Measurements from ENCODE around the gene FOXD2. TPM values are rescaled to one million over a fixed set of nuclear protein-coding genes. Genes with fewer than 3 reads are reported as not detected.

Gene FOXD2
- total RNA-seq, 1 experiment from 2014 or later = 0.07 TPM

GRCh38 chr1:47399846-47400155 lies 38.0 kb upstream of the FOXD2 start:
- TF ChIP-seq AR (CRISPR knock-in tag; IDR thresholded peaks at IDR 0.05) = no peak
- no peak for TF ChIP-seq CTCF (IDR thresholded peaks at IDR 0.05)
- TF ChIP-seq GABPB1 (CRISPR knock-in tag; IDR thresholded peaks at IDR 0.05) = no peak
- no peak for TF ChIP-seq TCF7 (CRISPR knock-in tag; IDR thresholded peaks at IDR 0.05; ENCODE audit: low read depth)
- no peak for TF ChIP-seq EMX1 (CRISPR knock-in tag; IDR thresholded peaks at IDR 0.05)
- no peak for TF ChIP-seq KAT7 (CRISPR knock-in tag; IDR thresholded peaks at IDR 0.05; ENCODE audit: borderline replicate concordance)
- no peak for TF ChIP-seq ZBTB43 (CRISPR knock-in tag; IDR thresholded peaks at IDR 0.05)
- TF ChIP-seq TP53 (CRISPR knock-in tag; IDR thresholded peaks at IDR 0.05) = no peak
- TF ChIP-seq PREB (CRISPR knock-in tag; IDR thresholded peaks at IDR 0.05; ENCODE audit: borderline replicate concordance) = no peak
- TF ChIP-seq ZMAT4 (CRISPR knock-in tag; IDR thresholded peaks at IDR 0.05) = no peak
- Mint-ChIP-seq H3K4me3 (no peak overlapping the region), H3K4me1 (no peaks in the 10 kb centered on the region), H3K36me3 (no peaks in the 10 kb centered on the region), H3K27me3 (ENCODE audit: low read depth) (peaks cover 54% of the 10 kb centered on the region), H3K27ac (no peak overlapping the region), H3K9me3 (no peaks in the 10 kb centered on the region)
- POLR2A ChIA-PET = interaction anchor here (0.6 kb wide), 1 partner anchor 36 kb away, joined by 11 read pairs; no protein-coding TSS in a partner anchor
- ATAC-seq = no peak
- DNase-seq (ENCODE audit: low spot score) = no peak
- CTCF ChIA-PET = interaction anchor here (1.1 to 3.6 kb wide), 3 partner anchors 11 to 33 kb away, joined by 4 to 24 read pairs (median 11); no protein-coding TSS in a partner anchor

GRCh38 chr1:47401761-47402160 lies 36.1 kb upstream of the FOXD2 start:
- DNase-seq (ENCODE audit: low spot score) (no peak), ATAC-seq (no peak)
- ChIA-PET POLR2A (no interaction called here), CTCF (interaction anchor here (1.5 to 3.4 kb wide), 4 partner anchors 13 to 353 kb away, joined by 3 to 15 read pairs (median 8); no protein-coding TSS in a partner anchor)
- no peaks in the 10 kb centered on the region for H3K36me3 Mint-ChIP-seq
- no peaks in the 10 kb centered on the region for H3K4me1 Mint-ChIP-seq
- peaks cover 48% of the 10 kb centered on the region for H3K27me3 Mint-ChIP-seq (ENCODE audit: low read depth)
- H3K9me3 Mint-ChIP-seq = no peaks in the 10 kb centered on the region
- no peak overlapping the region for H3K4me3 Mint-ChIP-seq
- no peak overlapping the region for H3K27ac Mint-ChIP-seq
- TF ChIP-seq NR3C1 (CRISPR knock-in tag; conservative IDR thresholded peaks at IDR 0.05; ENCODE audit: low read depth) (no peak), GRHL2 (CRISPR knock-in tag; IDR thresholded peaks at IDR 0.05; ENCODE audit: insufficient replicate concordance, severe bottlenecking) (no peak), MYBL2 (CRISPR knock-in tag; IDR thresholded peaks at IDR 0.05) (no peak), TCF7 (CRISPR knock-in tag; IDR thresholded peaks at IDR 0.05; ENCODE audit: low read depth) (no peak), NFYB (CRISPR knock-in tag; conservative IDR thresholded peaks at IDR 0.05; ENCODE audit: low read depth) (no peak), MAX (CRISPR knock-in tag; IDR thresholded peaks at IDR 0.05) (no peak), AFF4 (CRISPR knock-in tag; IDR thresholded peaks at IDR 0.05; ENCODE audit: borderline replicate concordance) (no peak), USF2 (CRISPR knock-in tag; IDR thresholded peaks at IDR 0.05) (no peak), ZNF512 (CRISPR knock-in tag; IDR thresholded peaks at IDR 0.05; ENCODE audit: borderline replicate concordance) (no peak)

Data from WTC11 (cell line).